GM12874 (cell line): ENCODE data around the gene KRTAP5-1.
A peak's percentile ranks its signal among the peaks of the same experiment; 100 is the strongest.

ENCODE experiments used
- TF ChIP-seq, protein P1 (sequence below): IDR thresholded peaks from 2 replicates; pipeline ENCODE4 v1.5.1; 2011; ENCODE audit warnings: low read depth, mild to moderate bottlenecking, control low read depth, low read length, moderate library complexity; ENCODE audit not compliant: insufficient read depth

KRTAP5-1 gene

DNA sequence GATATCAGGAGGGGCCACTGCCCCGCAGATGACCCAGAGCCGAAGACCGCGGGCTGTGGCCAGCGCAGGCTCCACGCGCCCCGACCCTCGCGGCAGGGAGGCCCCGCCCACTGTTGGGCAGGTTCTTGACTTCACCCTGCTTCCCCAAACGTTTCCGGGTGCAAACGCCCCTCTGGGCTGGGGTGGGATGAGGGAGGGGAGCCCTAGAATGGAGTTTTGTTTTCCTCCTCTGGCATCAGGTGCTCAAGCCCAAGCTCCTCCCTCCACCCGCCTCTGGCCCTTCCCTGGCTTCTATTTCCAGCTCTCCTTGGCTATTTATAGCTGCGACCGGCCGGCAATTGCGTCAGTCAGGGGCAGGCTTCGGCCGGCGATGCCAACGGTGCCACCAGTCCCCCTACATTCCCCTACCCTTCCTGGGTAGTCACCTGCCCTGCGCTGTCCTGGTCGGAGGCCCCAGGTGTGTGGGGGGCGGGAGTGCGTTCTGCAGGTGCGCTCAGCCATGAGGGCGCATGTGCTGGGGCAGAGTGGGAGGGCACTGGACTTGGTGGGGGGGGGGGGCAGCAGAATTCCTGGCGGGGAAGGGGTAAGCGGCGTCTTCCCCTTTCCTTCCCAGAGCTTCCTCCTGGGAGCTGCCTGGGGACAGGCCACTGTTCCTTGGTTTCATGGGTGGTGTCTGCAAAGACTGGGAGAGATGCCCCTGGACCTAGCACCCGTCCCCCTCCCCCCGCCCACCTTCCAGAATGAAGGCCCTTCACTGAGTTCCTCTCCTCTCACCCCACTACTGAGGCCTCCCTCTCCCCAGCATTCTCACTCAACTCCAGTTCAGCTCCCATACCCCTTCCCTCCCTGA is 36.6 kb downstream of the KRTAP5-1 start:
- TF ChIP-seq, protein P1, sequence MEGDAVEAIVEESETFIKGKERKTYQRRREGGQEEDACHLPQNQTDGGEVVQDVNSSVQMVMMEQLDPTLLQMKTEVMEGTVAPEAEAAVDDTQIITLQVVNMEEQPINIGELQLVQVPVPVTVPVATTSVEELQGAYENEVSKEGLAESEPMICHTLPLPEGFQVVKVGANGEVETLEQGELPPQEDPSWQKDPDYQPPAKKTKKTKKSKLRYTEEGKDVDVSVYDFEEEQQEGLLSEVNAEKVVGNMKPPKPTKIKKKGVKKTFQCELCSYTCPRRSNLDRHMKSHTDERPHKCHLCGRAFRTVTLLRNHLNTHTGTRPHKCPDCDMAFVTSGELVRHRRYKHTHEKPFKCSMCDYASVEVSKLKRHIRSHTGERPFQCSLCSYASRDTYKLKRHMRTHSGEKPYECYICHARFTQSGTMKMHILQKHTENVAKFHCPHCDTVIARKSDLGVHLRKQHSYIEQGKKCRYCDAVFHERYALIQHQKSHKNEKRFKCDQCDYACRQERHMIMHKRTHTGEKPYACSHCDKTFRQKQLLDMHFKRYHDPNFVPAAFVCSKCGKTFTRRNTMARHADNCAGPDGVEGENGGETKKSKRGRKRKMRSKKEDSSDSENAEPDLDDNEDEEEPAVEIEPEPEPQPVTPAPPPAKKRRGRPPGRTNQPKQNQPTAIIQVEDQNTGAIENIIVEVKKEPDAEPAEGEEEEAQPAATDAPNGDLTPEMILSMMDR, result no peak

DNA sequence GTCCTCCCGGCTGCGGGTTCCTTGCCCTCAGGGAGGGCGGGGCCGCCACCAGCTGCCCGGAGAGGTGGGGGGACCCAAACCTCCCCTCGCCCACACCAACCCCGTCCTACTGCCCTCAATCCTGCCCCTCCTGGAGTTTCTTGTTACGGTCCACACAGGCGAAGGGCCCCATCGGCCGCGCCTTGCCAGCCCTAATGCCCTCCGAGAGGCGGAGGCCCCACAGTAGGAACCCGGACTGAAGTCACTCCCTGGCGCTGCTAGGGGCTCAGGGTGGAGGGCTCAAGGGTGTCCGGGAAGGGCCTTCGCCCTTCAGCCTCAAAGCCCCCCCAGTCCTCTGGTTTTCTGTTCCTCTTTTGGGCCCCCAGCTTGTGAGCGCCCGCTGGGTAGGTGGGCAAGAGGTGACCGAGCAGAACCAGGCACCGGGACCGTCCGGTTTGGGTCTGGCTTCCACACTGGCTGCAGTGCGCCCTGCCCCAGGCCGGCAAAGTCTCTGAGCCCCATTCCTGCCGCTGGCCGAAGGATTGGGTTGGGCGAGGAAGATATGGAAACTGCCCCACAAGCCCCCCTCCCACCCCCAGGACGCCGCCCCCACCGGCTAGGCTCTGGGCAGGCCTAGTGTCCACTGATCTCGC is 37.5 kb downstream of the KRTAP5-1 start:
- TF ChIP-seq, protein P1, result no peak

DNA sequence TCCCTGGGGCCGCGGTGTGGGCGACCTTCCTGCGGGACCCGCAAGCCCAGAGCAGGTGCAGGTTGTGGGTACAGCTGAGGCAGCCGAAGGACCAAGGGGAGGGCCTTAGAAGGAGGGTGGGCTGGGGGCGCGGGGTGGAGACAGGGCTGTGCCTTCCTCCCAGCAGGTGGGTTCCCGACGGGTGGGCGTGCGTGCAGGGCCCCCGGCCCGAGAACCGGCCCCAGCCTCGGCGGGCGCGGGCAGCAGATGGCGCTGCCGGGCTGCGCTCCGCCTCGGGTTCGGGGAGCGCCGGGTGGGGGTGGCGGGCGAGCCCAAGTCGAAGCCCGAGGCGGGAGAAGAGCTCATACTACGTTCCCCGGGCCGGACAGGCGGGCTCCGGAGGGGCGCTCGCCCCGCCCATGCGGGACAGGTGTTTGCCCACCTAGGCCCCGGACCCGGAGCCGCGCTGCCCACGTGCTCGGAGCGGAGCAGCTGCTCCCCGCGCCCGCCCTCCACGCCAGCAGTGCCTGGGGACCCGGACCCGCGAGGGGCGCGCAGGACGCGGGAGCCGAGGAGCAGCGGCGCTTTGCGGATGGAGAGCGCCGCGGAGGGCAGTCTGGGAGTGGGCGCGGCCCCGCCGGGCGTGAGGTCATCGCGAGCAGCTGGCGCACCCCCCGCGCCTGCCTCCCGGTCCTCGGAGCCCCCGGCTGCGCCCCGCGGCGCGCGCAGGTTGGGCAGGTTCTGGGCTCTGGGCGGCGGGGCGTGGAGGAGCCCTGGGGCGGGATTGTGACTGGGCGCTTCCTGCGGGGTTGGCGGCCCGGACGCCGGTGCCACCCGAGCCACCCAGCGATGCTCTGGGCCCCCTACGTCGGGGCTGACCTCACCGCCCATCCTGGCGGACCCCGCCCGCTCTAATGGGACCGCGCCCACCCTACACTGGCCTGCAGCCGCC is 38.3 kb downstream of the KRTAP5-1 start:
- TF ChIP-seq, protein P1, result peak; percentile 75

DNA sequence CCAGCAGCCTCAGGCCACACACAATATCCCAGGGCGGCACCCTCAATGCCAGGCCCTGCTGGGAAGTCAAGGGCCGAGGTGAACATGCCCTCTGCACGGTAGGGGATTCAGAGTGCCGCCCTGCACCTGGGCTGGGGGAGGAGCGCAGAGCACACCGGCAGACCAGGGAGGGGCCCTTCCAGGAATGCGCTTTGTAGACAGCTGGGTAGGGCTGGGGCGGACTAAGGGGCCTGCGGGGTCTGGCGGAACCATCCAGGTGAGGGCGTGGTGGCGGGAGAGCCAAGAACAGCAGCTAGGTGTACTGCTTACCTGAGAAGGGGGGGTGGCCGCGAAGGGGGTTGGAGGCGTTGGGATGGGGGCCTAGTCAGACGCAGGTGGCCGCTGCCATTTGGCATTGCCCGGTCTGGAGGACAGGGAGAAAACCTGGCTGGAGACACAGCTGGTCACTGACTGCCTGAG is 39.0 kb downstream of the KRTAP5-1 start:
- TF ChIP-seq, protein P1, result no peak

DNA sequence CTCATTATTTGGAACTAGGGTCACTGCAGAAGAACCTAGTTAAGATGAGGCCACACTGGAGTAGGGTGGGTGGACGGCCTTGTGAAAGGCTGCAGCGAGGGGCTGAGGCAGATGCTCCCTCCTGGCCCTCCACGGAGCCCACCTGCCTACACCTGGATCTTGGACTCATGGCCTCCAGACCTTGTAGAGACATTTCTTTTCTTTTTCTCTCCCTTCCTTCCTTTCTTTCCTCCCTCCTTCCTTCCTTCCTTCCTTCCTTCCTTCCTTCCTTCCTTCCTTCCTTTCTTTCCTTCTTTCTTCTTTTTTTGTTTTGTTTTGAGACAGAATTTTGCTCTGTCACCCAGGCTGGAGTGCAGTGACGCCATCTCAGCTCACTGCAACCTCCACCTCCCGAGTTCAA is 39.7 kb downstream of the KRTAP5-1 start:
- TF ChIP-seq, protein P1, result no peak

DNA sequence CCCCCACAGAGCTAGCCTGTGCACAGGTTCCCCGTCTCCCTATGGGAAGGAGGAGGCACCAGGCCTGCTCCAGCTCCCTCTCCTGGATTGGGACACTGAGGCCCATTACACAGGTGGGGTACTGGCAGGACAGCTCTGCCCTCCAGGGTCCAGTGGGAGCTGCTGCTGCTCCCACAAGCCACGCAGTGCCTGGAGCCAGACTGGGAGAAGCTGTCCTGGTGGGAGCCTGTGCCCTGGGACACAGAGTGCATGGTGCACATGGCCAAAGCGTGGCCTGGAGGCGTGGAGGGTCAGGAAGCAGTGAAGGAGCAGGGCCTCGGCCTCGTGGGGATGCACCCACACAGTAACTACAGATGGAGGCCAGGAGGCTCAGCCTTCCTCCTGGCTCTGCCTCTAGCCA is 40.5 kb downstream of the KRTAP5-1 start:
- TF ChIP-seq, protein P1, result no peak
